WTC11 (cell line): ENCODE data around the gene FUBP3. TPM values are rescaled to one million over a fixed set of nuclear protein-coding genes. Genes with fewer than 3 reads are reported as not detected.

Experiments used
- ATAC-seq: fragments of 200-7000 bp; cut with Tn5 transposase; 2 replicates; pipeline ENCODE4 v1.10.0; 2021; ENCODE audit warnings: mild to moderate bottlenecking, moderate library complexity
- CTCF ChIA-PET: fragments of 300-600 bp; sonication (Branson Sonifier 250); formaldehyde crosslinking; loops from one replicate; lab custom pipeline; 2021; ENCODE audit warnings: antibody characterized with exemption; lab: Charles Lee
- POLR2A ChIA-PET: fragments of 350-600 bp; sonication (Branson Sonifier 250); formaldehyde crosslinking; loops from one replicate; lab custom pipeline; 2021; ENCODE audit warnings: antibody characterized with exemption; lab: Charles Lee
- DNase-seq: peaks from one replicate; pipeline ENCODE4 v3.0.0; 2021; ENCODE audit warnings: low spot score
- H3K27ac Mint-ChIP-seq: 2 replicates; pipeline ENCODE4 v1.8.0; 2021; ENCODE audit warnings: mixed read lengths
- H3K27me3 Mint-ChIP-seq: 2 replicates; pipeline ENCODE4 v1.8.0; 2021; ENCODE audit warnings: low read depth, mild to moderate bottlenecking, moderate library complexity, mixed read lengths
- H3K36me3 Mint-ChIP-seq: 2 replicates; pipeline ENCODE4 v1.8.0; 2021; ENCODE audit warnings: mixed read lengths
- H3K4me1 Mint-ChIP-seq: 2 replicates; pipeline ENCODE4 v1.8.0; 2022; ENCODE audit warnings: mixed read lengths
- H3K4me3 Mint-ChIP-seq: 2 replicates; pipeline ENCODE4 v1.8.0; 2021; ENCODE audit warnings: mild to moderate bottlenecking, moderate library complexity, mixed read lengths
- H3K9me3 Mint-ChIP-seq: 2 replicates; pipeline ENCODE4 v1.8.0; 2021; ENCODE audit warnings: mixed read lengths
- ARID4B ChIP-seq: sonication (generic); formaldehyde crosslinking; IDR thresholded peaks from 2 replicates; pipeline ENCODE4 v1.8.0; 2023; ENCODE audit warnings: missing genetic modification reagents, mild to moderate bottlenecking, borderline replicate concordance
- CREB1 ChIP-seq: sonication (generic); formaldehyde crosslinking; IDR thresholded peaks from 2 replicates; pipeline ENCODE4 v1.8.0; 2023; ENCODE audit warnings: mild to moderate bottlenecking, missing genetic modification reagents
- CTCF ChIP-seq: fragments of 200-600 bp; IDR thresholded peaks from 2 replicates; pipeline ENCODE4 v1.8.0; 2022; ENCODE audit warnings: antibody characterized with exemption
- E2F1 ChIP-seq: sonication (generic); formaldehyde crosslinking; IDR thresholded peaks from 2 replicates; pipeline ENCODE4 v1.8.0; 2022; ENCODE audit warnings: mild to moderate bottlenecking, missing genetic modification reagents
- EMX1 ChIP-seq: fragments of 250-450 bp; sonication (Bioruptor Pico); IDR thresholded peaks from 2 replicates; pipeline ENCODE4 v1.8.0; 2021; ENCODE audit warnings: mild to moderate bottlenecking
- IRF1 ChIP-seq: sonication (generic); formaldehyde crosslinking; IDR thresholded peaks from 2 replicates; pipeline ENCODE4 v1.8.0; 2023; ENCODE audit warnings: missing genetic modification reagents
- MLX ChIP-seq: sonication (generic); formaldehyde crosslinking; IDR thresholded peaks from 2 replicates; pipeline ENCODE4 v1.8.1; 2023; ENCODE audit warnings: mild to moderate bottlenecking, missing genetic modification reagents, moderate library complexity
- MXD4 ChIP-seq: fragments of 250-450 bp; sonication (Bioruptor Pico); IDR thresholded peaks from 2 replicates; pipeline ENCODE4 v1.8.0; 2021; ENCODE audit warnings: mild to moderate bottlenecking, moderate library complexity, borderline replicate concordance
- MYBL2 ChIP-seq: sonication (generic); formaldehyde crosslinking; IDR thresholded peaks from 2 replicates; pipeline ENCODE4 v1.8.1; 2023; ENCODE audit warnings: mild to moderate bottlenecking, moderate library complexity, missing genetic modification reagents
- NR3C1 ChIP-seq: sonication (generic); formaldehyde crosslinking; conservative IDR thresholded peaks from 2 replicates; pipeline ENCODE4 v1.8.1; 2023; ENCODE audit warnings: low read depth, mild to moderate bottlenecking, missing genetic modification reagents
- OVOL2 ChIP-seq: fragments of 250-450 bp; sonication (Bioruptor Pico); IDR thresholded peaks from 2 replicates; pipeline ENCODE4 v1.9.0; 2021; ENCODE audit warnings: mild to moderate bottlenecking, borderline replicate concordance
- PREB ChIP-seq: sonication (generic); formaldehyde crosslinking; IDR thresholded peaks from 2 replicates; pipeline ENCODE4 v1.8.1; 2022; ENCODE audit warnings: mild to moderate bottlenecking, missing genetic modification reagents, moderate library complexity, borderline replicate concordance
- SMAD3 ChIP-seq: sonication (generic); formaldehyde crosslinking; IDR thresholded peaks from 2 replicates; pipeline ENCODE4 v1.8.0; 2022; ENCODE audit warnings: missing genetic modification reagents, mild to moderate bottlenecking, borderline replicate concordance
- TEAD1 ChIP-seq: sonication (generic); formaldehyde crosslinking; IDR thresholded peaks from 2 replicates; pipeline ENCODE4 v1.8.0; 2022; ENCODE audit warnings: mild to moderate bottlenecking, missing genetic modification reagents
- TEAD4 ChIP-seq: sonication (generic); formaldehyde crosslinking; IDR thresholded peaks from 2 replicates; pipeline ENCODE4 v1.8.0; 2022; ENCODE audit warnings: mild to moderate bottlenecking, missing genetic modification reagents
- ZBTB21 ChIP-seq: sonication (generic); formaldehyde crosslinking; IDR thresholded peaks from 2 replicates; pipeline ENCODE4 v1.8.1; 2023; ENCODE audit warnings: mild to moderate bottlenecking, missing genetic modification reagents, borderline replicate concordance
- ZNF121 ChIP-seq: sonication (generic); formaldehyde crosslinking; IDR thresholded peaks from 2 replicates; pipeline ENCODE4 v1.8.0; 2023; ENCODE audit warnings: missing genetic modification reagents
- ZNF263 ChIP-seq: sonication (generic); formaldehyde crosslinking; IDR thresholded peaks from 2 replicates; pipeline ENCODE4 v1.8.1; 2022; ENCODE audit warnings: low read depth, mild to moderate bottlenecking, moderate library complexity, missing genetic modification reagents
- ZNF671 ChIP-seq: fragments of 250-450 bp; sonication (Bioruptor Pico); IDR thresholded peaks from 2 replicates; pipeline ENCODE4 v1.8.0; 2021; ENCODE audit warnings: mild to moderate bottlenecking
- ZSCAN18 ChIP-seq: fragments of 250-450 bp; sonication (Bioruptor Pico); IDR thresholded peaks from 2 replicates; pipeline ENCODE4 v2.1.2; 2022; ENCODE audit warnings: mild to moderate bottlenecking, moderate library complexity
- total RNA-seq: library from RNA; stranded (reverse); gene quantifications from 3 replicates; pipeline ENCODE4 v1.2.3, GENCODE V29; 2021

Gene FUBP3
- total RNA-seq, 1 experiment from 2014 or later = 83.0 TPM

GRCh38 chr9:130670644-130671043 lies 91.3 kb downstream of the FUBP3 start (continued):
- TF ChIP-seq ZNF121 = no peak

- Mint-ChIP-seq H3K36me3 (no peaks in the 10 kb centered on the region), H3K4me1 (no peaks in the 10 kb centered on the region), H3K27ac (no peak overlapping the region)
- no peak for ATAC-seq
- no peak for DNase-seq
- TF ChIP-seq SMAD3 (CRISPR knock-in tag) (no peak), ARID4B (CRISPR knock-in tag) (no peak), CREB1 (CRISPR knock-in tag) (no peak), OVOL2 (CRISPR knock-in tag) (no peak), ZSCAN18 (CRISPR knock-in tag) (no peak), MXD4 (CRISPR knock-in tag) (no peak), EMX1 (CRISPR knock-in tag) (no peak)
- TF ChIP-seq, all 79 proteins: peak for 0
- POLR2A ChIA-PET = no interaction called here
- peaks cover 46% of the 10 kb centered on the region for H3K27me3 Mint-ChIP-seq
- no peak overlapping the region for H3K4me3 Mint-ChIP-seq
- no peaks in the 10 kb centered on the region for H3K9me3 Mint-ChIP-seq
- CTCF ChIA-PET = interaction anchor here (0.7 to 1.3 kb wide), 2 partner anchors 12 to 212 kb away, joined by 3 to 12 read pairs; no protein-coding TSS in a partner anchor
Measured at GRCh38 chr9:130672466-130672865, 93.1 kb downstream of the FUBP3 start.

- H3K27me3 Mint-ChIP-seq = peaks cover 46% of the 10 kb centered on the region
- H3K4me1 Mint-ChIP-seq = no peaks in the 10 kb centered on the region
- no peak overlapping the region for H3K4me3 Mint-ChIP-seq
- ATAC-seq = no peak
- H3K9me3 Mint-ChIP-seq = no peaks in the 10 kb centered on the region
- CTCF ChIA-PET = interaction anchor here (0.7 to 1.3 kb wide), 5 partner anchors 11 to 358 kb away, joined by 3 to 12 read pairs (median 4); no protein-coding TSS in a partner anchor
- no peaks in the 10 kb centered on the region for H3K36me3 Mint-ChIP-seq
- POLR2A ChIA-PET = interaction anchor here (0.7 kb wide), 1 partner anchor 15 kb away, joined by 3 read pairs; no protein-coding TSS in a partner anchor
- H3K27ac Mint-ChIP-seq = no peak overlapping the region
- DNase-seq = no peak
- no peak for TF ChIP-seq NR3C1
- TF ChIP-seq E2F1 (CRISPR knock-in tag) = no peak
- no peak for TF ChIP-seq CTCF
- TF ChIP-seq TEAD1 (CRISPR knock-in tag) = no peak
- TF ChIP-seq ZNF263 (CRISPR knock-in tag) = no peak
- TF ChIP-seq TEAD4 (CRISPR knock-in tag) = no peak
- no peak for TF ChIP-seq PREB (CRISPR knock-in tag)
- no peak for TF ChIP-seq MXD4 (CRISPR knock-in tag)
- TF ChIP-seq ZNF671 (CRISPR knock-in tag) = no peak
- no peak for TF ChIP-seq IRF1 (CRISPR knock-in tag)
- no peak for TF ChIP-seq MYBL2
- TF ChIP-seq ZBTB21 (CRISPR knock-in tag) = no peak
- TF ChIP-seq MLX (CRISPR knock-in tag) = no peak
Measured at GRCh38 chr9:130672933-130673615, 93.7 kb downstream of the FUBP3 start.
